Measurements from ENCODE around the gene KLHL3. TPM values are rescaled to one million over a fixed set of nuclear protein-coding genes. Genes with fewer than 3 reads are reported as not detected.
"Not testable (repeated sequence)": the region's sequence is repeated elsewhere in the genome, so short reads cannot be mapped to it uniquely, and the experiment has no call there.

KLHL3 gene
- 0.42 and 0.47 TPM in 2 replicates for total RNA-seq (2014; rRNA removed; shearing (Covaris generic))
- 0.41 and 0.89 TPM in 2 replicates for polyA plus RNA-seq (2015; cell fraction: cytosol; rRNA removed)
- 3.9 and 5.5 TPM in 2 replicates for polyA plus RNA-seq (2015; cell fraction: nucleus; rRNA removed)

DNA sequence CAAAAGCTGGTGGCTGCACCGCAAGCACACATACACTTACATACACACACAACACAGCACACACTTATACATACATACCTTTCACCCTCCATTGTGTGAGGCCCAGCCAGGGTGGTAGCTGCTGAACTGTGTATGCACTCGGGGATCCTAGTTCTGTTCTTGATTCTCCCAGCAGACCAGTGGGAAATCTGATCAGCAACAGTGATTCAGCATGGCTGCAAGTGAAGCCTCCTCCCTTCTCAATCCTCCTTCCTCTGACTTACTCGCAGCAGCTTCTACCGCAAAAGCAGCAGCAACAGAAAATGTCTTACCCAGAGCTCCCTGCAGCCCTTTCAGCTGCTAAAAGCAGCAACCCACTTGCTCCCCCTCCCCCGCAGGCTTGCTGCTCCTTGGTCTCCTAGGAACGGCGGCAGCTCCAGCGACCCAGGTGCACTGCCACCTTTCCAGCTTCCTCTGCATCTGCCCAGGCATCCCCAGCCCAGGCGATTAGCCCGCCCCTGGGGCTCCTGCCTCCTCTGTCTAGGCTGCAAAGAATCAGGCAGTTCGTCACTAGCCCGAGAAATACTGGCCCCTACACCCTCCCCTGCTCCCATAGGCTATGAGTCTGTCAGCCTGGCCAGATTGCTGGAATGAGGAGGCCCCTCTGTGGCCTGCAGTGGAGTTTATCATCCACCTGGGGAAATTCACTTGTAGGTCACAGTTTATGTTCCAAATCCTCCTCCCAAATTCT is at the start of gene KLHL3:
TSS of gene KLHL3 (minus strand) at position 535 of the 730 bp plus-strand sequence. CDS start at position 92, 443 bp downstream.
- no peak for DNase-seq (ENCODE audit: low read depth)

DNA sequence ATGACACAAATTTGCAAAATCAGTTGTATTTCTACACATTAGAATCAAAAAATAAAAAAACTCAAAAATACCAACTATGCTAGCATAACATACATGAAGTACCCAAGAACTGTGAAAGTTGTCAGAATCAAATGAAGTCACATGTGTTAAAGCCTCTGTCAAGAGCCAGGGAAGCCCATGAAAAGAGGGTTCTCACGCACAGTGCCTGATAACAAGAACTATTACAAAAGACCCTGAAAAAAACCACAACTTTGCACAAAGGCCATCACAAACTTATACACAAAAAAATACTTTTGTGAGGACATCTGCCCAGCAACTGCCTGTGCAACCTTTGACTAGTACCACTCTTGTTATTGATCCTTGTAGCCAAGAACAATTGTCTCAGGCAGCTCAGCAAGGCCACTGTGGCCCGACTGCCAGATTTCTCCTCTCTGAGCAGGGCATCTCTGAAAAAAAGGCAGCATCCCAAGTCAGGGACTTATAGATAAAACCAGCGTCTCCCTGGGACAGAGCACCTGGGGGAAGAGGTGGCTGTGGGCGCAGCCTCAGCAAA is 47.2 kb upstream of the KLHL3 start:
- DNase-seq (ENCODE audit: low read depth): no peak

GRCh38 chr5:137782055-137782454 is 46.2 kb upstream of the KLHL3 start:
- DNase-seq (ENCODE audit: low read depth): no peak

DNA sequence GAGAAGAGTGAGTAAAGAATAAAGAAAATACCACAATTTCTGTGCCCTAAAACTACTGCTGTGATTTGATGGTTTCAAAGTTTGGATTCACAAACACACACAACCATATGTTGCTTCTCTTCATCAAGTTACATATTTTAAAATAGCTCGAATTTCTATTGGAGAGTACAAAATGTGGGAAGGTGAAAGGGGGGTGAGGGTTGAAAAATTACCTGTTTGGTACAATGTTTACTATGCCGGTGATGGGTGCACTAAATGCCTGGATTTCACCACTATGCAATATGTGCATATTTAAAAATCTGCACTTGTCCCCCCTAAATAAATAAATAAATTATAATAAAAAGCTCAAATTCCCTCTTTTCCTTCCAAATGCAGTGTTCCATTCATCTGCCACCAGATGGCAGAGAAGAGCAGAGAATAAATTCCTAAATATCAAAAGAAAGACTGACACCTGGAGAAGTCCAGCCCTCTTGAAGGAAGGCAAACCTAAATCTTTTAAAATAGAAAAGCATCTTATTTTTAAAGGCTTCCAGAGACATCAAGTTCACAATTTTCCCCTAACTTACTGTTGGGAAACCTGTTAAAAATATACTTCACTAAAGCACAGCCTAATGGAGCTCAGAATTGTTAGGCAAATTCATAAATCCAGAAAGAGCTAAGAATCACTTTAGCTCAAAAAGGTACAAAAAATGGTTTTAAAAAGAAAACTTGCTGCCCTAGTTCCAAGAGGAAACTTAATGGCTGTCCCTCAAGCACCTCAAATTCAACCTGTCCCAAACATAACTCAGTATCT is 43.1 kb upstream of the KLHL3 start:
- peak; percentile 18 for DNase-seq (ENCODE audit: low read depth)

DNA sequence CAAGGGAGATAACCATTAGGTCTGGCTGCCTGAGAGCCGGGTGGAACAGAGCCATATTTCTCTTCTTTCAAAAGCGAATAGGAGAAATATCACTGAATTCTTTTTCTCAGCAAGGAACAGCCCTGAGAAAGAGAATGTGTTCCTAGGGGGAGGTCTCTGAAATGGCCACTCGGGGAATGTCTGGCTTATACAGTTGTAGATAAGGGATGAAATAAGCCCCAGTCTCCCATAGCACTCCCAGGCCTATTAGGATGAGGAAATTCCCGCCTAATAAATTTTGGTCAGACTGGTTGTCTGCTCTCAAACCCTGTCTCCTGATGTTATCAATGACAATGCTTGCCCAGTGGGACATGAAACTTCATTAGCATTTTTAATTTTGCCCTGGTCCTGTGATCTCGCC is 32.0 kb upstream of the KLHL3 start:
- not testable (repeated sequence) for DNase-seq (ENCODE audit: low read depth)

DNA sequence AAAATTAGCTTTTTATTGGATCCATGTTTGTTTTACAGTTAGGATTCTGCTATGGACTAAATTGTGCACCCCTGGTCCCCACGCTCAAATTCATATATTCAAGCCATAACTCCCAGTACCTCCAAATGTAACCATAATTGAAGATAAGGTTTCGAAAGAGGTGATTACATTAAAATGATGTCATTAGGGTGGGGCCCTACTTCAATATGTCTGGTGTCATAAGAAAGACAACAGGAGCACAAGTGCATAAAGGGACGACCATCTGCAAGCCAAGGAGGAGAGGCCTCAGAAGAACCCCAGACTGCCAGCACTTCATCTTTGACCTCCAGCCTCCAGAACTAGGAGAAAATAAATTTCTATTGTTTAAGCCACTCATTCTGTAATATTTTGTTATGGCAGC is 25.7 kb upstream of the KLHL3 start:
- no peak for DNase-seq (ENCODE audit: low read depth)

GRCh38 chr5:137760719-137761516 is 25.0 kb upstream of the KLHL3 start:
- DNase-seq (ENCODE audit: low read depth): no peak

- no peak for DNase-seq (ENCODE audit: low read depth)
These were observed 24.4 kb upstream of the KLHL3 start for GRCh38 chr5:137760294-137760693.

DNA sequence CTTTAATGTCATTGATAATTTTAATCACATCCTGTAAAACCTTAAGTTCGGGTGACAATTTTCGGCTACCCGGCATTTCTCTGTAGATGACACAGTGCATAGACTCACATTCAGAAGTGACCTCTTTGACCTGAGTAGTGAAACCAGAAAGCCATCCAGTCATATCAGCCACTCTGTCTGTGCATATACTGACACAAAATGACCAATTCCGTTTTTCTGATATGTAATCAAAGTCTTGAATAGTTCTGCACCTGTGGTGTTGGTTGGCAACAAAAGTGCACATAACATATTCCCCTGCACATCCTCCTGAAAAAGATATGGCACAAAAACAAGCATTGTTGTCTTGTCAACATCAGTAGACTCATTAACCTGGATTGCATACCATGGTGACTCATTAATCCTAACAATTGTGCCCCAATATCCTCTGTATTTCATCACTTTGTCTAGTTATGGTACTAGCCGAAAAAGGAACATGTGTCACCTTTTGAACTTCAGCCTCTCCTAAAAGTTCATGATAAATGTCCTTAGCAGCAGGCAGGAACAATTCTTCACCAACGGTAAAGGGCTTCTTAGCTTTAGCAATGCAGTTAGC is 22.9 kb upstream of the KLHL3 start:
- DNase-seq (ENCODE audit: low read depth): no peak

GRCh38 chr5:137758121-137758520 is 22.2 kb upstream of the KLHL3 start:
- no peak for DNase-seq (ENCODE audit: low read depth)

DNA sequence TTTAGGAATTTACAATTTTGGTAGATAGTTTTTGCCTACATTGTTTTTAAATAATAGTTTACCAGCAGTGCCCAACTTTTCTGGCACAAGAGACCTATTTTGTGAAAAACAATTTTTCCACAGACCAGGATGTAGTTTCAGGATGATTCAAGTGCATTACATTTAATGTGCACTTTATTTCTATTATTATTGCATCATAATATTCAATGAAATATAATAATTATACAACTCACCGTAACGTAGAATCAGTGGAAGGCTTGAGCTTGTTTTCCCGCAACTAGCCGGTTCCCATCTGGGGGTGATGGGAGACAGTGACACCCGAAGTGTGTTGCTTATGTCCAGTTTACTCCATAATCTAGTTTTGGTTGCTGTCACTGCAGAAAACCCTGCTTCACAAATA is 21.7 kb upstream of the KLHL3 start:
- no peak for DNase-seq (ENCODE audit: low read depth)

DNA sequence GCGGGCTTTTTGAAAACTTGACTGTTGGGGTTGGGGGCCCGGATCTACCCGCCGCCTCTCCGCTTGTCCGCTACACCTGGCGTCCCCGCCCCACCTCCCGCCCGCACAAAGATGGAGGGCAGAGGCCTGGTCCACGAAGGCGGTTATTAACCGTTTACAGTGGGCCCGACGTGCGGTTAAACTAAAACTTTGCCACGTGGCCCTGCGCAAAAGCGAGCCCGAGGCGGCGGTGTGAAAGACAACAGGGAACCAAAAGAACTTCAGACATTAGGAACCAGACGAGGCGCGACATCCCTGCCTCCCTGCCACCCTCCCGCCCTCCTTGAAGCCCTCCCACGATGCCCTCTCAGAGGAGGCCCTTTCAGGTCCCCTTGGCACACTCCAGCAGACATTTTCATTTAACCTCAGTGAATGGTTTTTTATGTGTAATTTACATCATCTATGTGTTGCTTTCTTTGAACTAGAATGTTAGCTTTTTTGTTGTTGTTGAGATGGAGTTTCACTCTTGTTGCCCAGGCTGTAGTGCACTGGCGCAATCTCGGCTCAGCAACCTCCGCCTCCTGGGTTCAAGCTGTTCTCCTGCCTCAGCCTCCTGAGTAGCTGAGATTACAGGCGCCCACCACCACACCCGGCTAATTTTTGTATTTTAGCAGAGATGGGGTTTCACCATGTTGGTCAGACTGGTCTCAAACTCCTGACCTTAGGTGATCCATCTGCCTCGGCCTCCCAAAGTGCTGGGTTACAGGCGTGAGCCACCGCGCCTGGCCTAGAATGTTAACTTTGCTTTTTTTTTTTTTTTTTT is 19.3 kb upstream of the KLHL3 start:
- DNase-seq (ENCODE audit: low read depth): no peak

- DNase-seq (ENCODE audit: low read depth): peak; percentile 95
These were observed 18.5 kb upstream of the KLHL3 start, which contains the start of gene HNRNPA0 for GRCh38 chr5:137754188-137754960. HNRNPA0 (minus strand) TSS chr5:137754363; CDS start chr5:137754066, 297 bp downstream.

- DNase-seq (ENCODE audit: low read depth): no peak
These were observed 17.9 kb upstream of the KLHL3 start for GRCh38 chr5:137753691-137754187.

DNA sequence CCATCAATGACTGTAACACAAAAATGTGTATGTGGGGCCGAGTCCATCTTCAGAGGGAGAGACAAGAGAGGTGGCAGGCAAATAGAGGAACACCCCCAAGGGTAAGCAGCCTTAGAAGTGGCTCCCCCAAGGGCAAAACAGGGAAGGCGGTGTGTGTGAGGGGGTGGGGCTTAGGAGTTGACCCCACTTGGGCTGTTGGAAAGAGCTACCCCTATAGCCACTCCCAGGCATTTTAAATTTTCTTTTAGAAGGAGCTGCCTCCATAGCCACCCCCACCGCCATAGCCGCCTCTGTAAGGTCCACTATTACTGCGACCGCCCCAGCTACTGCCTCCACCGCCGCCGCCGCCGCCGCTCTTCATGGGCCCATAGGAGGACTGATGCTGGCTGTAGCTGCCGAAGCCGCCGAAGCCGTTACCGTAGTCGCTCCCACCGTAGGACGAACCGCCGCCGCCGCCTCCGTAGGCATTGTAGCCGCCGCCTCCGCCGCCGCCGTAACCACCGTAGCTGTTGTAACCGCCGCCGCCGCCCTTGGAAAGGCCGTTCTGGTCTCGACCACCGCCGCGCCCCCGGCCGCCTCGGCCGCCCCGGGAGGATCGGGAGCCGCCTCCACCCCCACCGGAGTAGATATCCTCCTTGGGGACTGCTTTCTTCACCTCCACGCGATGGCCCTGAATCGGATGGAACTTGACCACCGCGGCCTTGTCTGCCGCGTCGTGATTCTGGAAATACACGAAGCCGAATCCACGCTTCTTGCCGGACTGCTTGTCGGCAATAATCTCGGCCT is 17.2 kb upstream of the KLHL3 start:
- DNase-seq (ENCODE audit: low read depth): peak; percentile 50

- peak; percentile 59 for DNase-seq (ENCODE audit: low read depth)
These were observed 16.1 kb upstream of the KLHL3 start for GRCh38 chr5:137751869-137752491.

DNA sequence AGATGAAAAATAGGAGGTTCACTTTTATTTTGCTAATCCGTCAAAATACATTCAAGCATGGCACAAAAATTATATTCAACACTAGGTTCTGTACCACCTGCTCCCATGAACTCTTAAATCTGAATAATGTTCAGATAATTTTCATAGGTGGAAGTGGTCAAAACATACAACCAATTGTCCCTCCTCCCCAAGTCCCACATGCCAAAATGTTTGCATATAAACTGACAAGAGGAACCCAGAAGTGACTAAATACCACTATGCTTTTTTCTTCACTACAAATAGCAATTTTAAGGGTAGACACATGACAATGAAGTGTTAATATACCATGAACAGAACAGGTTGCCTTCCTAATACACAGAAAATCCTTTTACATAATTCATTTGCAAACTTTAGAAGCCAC is 14.5 kb upstream of the KLHL3 start:
- no peak for DNase-seq (ENCODE audit: low read depth)

- no peak for DNase-seq (ENCODE audit: low read depth)
These were observed 12.0 kb upstream of the KLHL3 start for GRCh38 chr5:137747848-137748247.

Measured in HT1080 (cell line).